NCI-H1436 (cell line): Measurements from ENCODE around the gene PLAGL2.

Source experiments
- DNase-seq: peaks from one replicate; lab custom pipeline; 2025; lab: John Stamatoyannopoulos, UW

PLAGL2 gene

GRCh38 chr20:32152421-32153155 lies 55.0 kb downstream of the PLAGL2 start:
- DNase-seq = no peak

- no peak for DNase-seq
Measured at GRCh38 chr20:32150291-32150848, 57.2 kb downstream of the PLAGL2 start.

GRCh38 chr20:32149566-32150170 lies 57.9 kb downstream of the PLAGL2 start:
- no peak for DNase-seq

GRCh38 chr20:32144898-32145662 lies 62.5 kb downstream of the PLAGL2 start:
- no peak for DNase-seq

GRCh38 chr20:32142991-32143390 lies 64.6 kb downstream of the PLAGL2 start:
- no peak for DNase-seq
